Ovary (tissue), 9 donors: ENCODE measurements around the gene SVIL. TPM values are rescaled to one million over a fixed set of nuclear protein-coding genes. Genes with fewer than 3 reads are reported as not detected.

Experiments
- DNase-seq, 5 donors: peaks; one replicate each; pipeline ENCODE4 v3.0.0-alpha.2; 2019 to 2020
- H3K27ac ChIP-seq, 2 donors: fragments of 200-600 bp; one replicate each; pipeline versions ENCODE4 v1.5.1 to v1.8.0; 2019 to 2022
- H3K27me3 ChIP-seq: fragments of 200-600 bp; one replicate; pipeline ENCODE4 v1.8.0; 2022
- H3K36me3 ChIP-seq: fragments of 200-600 bp; sonication (generic); one replicate; pipeline ENCODE4 v1.5.1; 2019
- H3K4me1 ChIP-seq: one replicate; pipeline ENCODE4 v1.8.1; 2013; ENCODE audit warnings: mild to moderate bottlenecking, moderate library complexity; ENCODE audit not compliant: insufficient read depth
- H3K4me3 ChIP-seq: fragments of 200-600 bp; sonication (generic); one replicate; pipeline ENCODE4 v1.5.1; 2017
- H3K9me3 ChIP-seq, 2 donors: fragments of 200-600 bp in 1 of 2; sonication (generic) in 1 of 2; one replicate each; pipeline versions ENCODE4 v1.5.1 to v1.8.1; 2013 to 2019; ENCODE audit warnings: mild to moderate bottlenecking in 1 of 2, moderate library complexity in 1 of 2
- EP300 ChIP-seq: sonication (generic); formaldehyde crosslinking; IDR thresholded peaks from one replicate; pipeline ENCODE4 v1.6.1; 2017; ENCODE audit warnings: antibody characterized with exemption
- POLR2A ChIP-seq: fragments of 450-650 bp; IDR thresholded peaks from one replicate; pipeline ENCODE4 v1.6.1; 2017; ENCODE audit warnings: antibody characterized with exemption, mild to moderate bottlenecking, moderate library complexity
- WGBS, 3 donors: extraction: QIAGEN DNeasy Blood & Tissue Kit in 1 of 3; methylation state at CpG; one replicate each; pipeline versions ENCODE4 v1.1.5 to v1.1.7; 2013 to 2017; 5-methylcytosine and 5-hydroxymethylcytosine counted together
- intact Hi-C, 4 donors: fragments of 100-400 bp; cut with DNase I; formaldehyde crosslinking; loops; one replicate each; pipeline versions ENCODE4 v1.11.0 to v1.15.1; 2022 to 2023
- polyA plus RNA-seq, 2 donors: library from polyadenylated mRNA; stranded (reverse); fragments of 200-250 nt in 1 of 2; fragments of 350-450 nt in 1 of 2; fragmentation: Illumina TruSeq in 1 of 2; extraction: RNeasy Lipid Tissue Mini Kit (QIAGEN cat#74804) in 1 of 2; gene quantifications; one replicate each; pipeline ENCODE4 v1.2.3, GENCODE V29; 2013 to 2014
- total RNA-seq, 7 donors: library from RNA; depleted of rRNA in 2 of 7; stranded (reverse); fragments of >200 nt in 2 of 7; fragmentation: NEBNext Ultra II Directional in 3 of 7; extraction: Animal tissue kit (Norgen Biotek cat#: 25700) in 3 of 7; gene quantifications; one replicate each; pipeline versions ENCODE4 v1.1.0 to v1.2.4, GENCODE V29; 2016 to 2023
- TF ChIP-seq, protein P1 (sequence below), 3 donors: fragments of 450-650 bp in 2 of 3; fragments of 200-600 bp in 1 of 3; IDR thresholded peaks; one replicate each; pipeline versions ENCODE4 v1.5.1 to v1.8.0; 2016 to 2022; ENCODE audit warnings: antibody characterized with exemption in 3 of 3, mild to moderate bottlenecking in 1 of 3
- donor health status: DM: no; HTN: no; CAD: no; lungs with moderate emphysema.
- donor health status: DM: no; HTN: no; CAD: no.
- donor health status: Bipolar disorder and iron deficiency.
- donor health status: DM: yes; HTN: yes; CAD: no.
- donor health status: DM: no; HTN: no; CAD: no.
- donor health status: DM: yes; HTN: yes; CAD: no.

The SVIL gene
- total and polyA plus RNA-seq, 9 donors = 49.9 to 225 (median 139) TPM

DNA sequence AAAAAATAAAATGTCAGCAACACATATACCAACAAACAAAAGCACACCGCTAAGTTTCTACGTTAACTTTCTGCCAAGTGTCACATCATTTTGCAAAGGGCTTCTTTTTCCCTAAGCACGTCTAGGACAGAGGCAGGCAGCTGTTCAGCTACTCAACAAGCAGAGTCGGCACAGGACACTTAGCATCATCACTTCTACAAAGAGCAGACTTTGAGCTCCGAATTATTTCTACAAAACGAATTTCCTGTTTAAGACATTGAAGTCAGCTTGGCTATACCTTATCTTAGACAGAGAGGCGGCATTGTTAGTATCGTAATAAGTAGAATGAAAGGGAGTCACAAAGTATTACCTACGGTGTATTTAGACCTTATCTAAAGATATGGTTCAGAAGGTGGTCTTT is 110.1 kb downstream of the SVIL start:
- WGBS, 3 donors = 80 to 88% (median 86%) methylated on average over 9 of the region's 9 CpGs
- DNase-seq = no peak
- no peak overlapping the region for H3K27ac ChIP-seq
- intact Hi-C loops = loop anchor here in 2 of 4 donors (5.0 to 10.0 kb wide), 2 partner anchors 210 to 213 kb away; no protein-coding TSS in a partner anchor
- no peaks in the 10 kb centered on the region for H3K36me3 ChIP-seq
- H3K4me3 ChIP-seq = no peak overlapping the region
- H3K4me1 ChIP-seq = peaks cover 1% of the 10 kb centered on the region
- H3K9me3 ChIP-seq = no peaks in the 10 kb centered on the region
- H3K27me3 ChIP-seq = no peaks in the 10 kb centered on the region
- TF ChIP-seq, protein P1, sequence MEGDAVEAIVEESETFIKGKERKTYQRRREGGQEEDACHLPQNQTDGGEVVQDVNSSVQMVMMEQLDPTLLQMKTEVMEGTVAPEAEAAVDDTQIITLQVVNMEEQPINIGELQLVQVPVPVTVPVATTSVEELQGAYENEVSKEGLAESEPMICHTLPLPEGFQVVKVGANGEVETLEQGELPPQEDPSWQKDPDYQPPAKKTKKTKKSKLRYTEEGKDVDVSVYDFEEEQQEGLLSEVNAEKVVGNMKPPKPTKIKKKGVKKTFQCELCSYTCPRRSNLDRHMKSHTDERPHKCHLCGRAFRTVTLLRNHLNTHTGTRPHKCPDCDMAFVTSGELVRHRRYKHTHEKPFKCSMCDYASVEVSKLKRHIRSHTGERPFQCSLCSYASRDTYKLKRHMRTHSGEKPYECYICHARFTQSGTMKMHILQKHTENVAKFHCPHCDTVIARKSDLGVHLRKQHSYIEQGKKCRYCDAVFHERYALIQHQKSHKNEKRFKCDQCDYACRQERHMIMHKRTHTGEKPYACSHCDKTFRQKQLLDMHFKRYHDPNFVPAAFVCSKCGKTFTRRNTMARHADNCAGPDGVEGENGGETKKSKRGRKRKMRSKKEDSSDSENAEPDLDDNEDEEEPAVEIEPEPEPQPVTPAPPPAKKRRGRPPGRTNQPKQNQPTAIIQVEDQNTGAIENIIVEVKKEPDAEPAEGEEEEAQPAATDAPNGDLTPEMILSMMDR (IDR thresholded peaks at IDR 0.05) = no peak
- TF ChIP-seq POLR2A (no peak), EP300 (no peak)

DNA sequence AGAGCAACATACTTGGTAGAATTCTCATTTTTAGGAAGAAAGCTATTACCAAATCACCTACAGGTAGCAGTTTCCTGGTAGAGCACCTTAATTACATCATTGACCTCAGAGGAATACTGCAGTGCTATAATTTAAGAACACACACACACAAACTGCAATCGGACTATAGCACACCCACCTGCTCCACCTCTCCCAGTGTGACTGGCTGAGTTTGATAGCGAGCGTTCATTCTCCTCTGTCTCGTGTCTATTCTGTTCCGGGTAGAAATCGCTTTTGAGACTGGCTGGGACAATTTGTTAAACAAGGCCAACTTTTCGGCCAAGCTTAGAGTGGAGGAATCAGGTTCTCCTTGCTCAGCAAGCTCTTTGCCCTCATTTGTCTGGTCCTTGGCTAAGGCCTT is 110.5 kb downstream of the SVIL start:
- Histone ChIP-seq H3K36me3 (no peaks in the 10 kb centered on the region), H3K4me1 (peaks cover 1% of the 10 kb centered on the region), H3K27ac (no peak overlapping the region), H3K9me3 (no peaks in the 10 kb centered on the region), H3K27me3 (no peaks in the 10 kb centered on the region), H3K4me3 (no peak overlapping the region)
- WGBS, 3 donors = 85 to 93% (median 90%) methylated on average over 7 of the region's 7 CpGs
- TF ChIP-seq EP300 = no peak
- TF ChIP-seq, protein P1 (IDR thresholded peaks at IDR 0.05) = no peak
- TF ChIP-seq POLR2A = no peak
- intact Hi-C loops = loop anchor here in 2 of 4 donors (5.0 to 10.0 kb wide), 2 partner anchors 211 to 213 kb away; no protein-coding TSS in a partner anchor
- no peak for DNase-seq

DNA sequence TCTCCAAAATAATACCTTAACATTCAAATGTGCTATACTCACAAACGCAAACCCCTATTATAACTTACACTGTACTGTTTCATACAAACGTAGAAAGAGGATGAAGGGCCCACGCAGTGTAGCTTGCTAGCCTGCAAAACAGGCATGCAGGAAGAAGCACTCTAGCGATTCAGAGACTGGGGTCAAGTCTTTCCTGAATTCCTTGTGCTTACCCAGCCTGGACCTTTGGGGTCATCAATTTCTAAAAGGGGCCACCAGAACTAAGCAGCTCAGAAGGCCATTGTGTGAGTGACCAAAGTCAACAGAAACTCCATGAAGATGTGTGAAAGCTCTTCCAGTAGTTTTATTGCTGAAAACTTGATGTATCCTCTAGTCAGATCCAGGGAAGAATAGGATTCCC is 111.9 kb downstream of the SVIL start:
- Histone ChIP-seq H3K4me1 (peaks cover 1% of the 10 kb centered on the region), H3K27me3 (no peaks in the 10 kb centered on the region), H3K27ac (peak overlapping the region in 1 of 2 donors; percentile 71), H3K9me3 (no peaks in the 10 kb centered on the region), H3K4me3 (no peak overlapping the region), H3K36me3 (no peaks in the 10 kb centered on the region)
- no peak for DNase-seq
- 19 to 42% (median 23%) methylated on average over 4 of the region's 4 CpGs for WGBS, 3 donors
- intact Hi-C loops = loop anchor here in 2 of 4 donors (5.0 to 10.0 kb wide), 2 partner anchors 212 to 214 kb away; no protein-coding TSS in a partner anchor
- no peak for TF ChIP-seq POLR2A
- TF ChIP-seq, protein P1 (IDR thresholded peaks at IDR 0.05) = no peak
- TF ChIP-seq EP300 = no peak

DNA sequence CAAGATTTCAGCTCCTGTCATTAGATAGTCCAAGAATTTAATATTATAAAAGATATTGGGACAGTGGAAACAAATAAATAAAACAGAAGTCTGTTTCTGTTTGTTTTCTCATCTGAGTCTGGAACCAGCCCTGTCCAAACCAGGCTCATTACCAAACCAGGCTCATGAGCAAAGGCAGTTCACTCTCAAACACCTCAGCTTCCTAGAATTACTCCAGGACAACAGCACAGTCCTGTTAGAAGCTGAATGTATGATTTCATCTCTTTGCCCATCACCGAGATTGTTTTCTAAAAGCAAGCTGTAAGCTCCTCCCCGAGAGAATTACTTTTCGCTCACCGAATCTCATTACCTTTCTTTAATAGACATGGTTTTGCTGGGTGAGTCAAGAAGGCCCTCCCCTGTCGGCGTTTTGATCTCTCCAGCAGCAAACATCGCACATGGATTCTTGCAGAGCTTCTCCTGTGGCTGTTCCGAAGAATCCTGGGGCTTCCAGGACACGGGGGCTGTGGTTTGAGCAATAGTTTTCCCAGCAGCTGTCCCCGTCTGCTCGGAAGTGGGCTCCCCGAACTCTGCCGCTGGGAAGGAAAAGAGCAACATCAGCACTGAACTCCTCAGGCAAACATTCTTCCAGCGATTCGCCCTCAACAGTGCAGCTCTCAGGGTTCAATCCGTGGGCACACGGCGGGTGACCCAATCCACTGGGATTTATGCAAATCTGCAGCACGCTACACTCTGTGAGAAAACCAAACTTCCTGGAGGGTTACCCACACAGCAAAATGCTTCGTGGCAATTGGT is 112.5 kb downstream of the SVIL start:
- no peak overlapping the region for H3K4me3 ChIP-seq
- H3K9me3 ChIP-seq = no peaks in the 10 kb centered on the region
- DNase-seq = peak; percentile 42 to 60 (median 55)
- intact Hi-C loops = loop anchor here in 2 of 4 donors (5.0 to 10.0 kb wide), 2 partner anchors 213 to 215 kb away; no protein-coding TSS in a partner anchor
- H3K4me1 ChIP-seq = peaks cover 1% of the 10 kb centered on the region
- 9 to 29% (median 23%) methylated on average over 20 of the region's 20 CpGs for WGBS, 3 donors
- TF ChIP-seq EP300 = no peak
- TF ChIP-seq POLR2A = no peak
- TF ChIP-seq, protein P1 (IDR thresholded peaks at IDR 0.05) = no peak
- H3K27ac ChIP-seq = peak overlapping the region in 1 of 2 donors; percentile 71
- H3K36me3 ChIP-seq = no peaks in the 10 kb centered on the region
- no peaks in the 10 kb centered on the region for H3K27me3 ChIP-seq
